8988T (cell line): Measurements from ENCODE around the gene ATP1A4.

Source experiments
- DNase-seq: peaks from one replicate; pipeline ENCODE4 v3.0.0; 2011

ATP1A4 gene

DNA sequence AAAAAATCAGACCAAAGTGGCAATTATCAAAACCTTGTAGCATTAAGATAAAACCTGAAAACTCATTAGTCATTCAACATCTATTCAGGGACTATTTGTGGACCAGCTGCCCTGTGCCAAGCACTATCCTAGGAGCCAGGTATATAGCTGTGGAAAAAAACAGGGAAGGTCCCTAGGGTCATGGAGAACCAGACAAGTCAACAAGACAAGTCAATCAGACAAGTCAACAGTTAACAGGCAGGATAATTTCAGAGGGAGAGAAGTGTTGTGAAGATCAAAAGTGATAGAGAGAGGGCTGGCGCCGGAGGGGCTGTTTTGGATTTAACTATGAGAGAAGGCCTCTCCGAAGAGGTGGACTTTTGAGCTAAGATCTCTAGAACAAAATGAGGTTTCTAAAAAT is 3.3 kb upstream of the ATP1A4 start:
- no peak for DNase-seq

DNA sequence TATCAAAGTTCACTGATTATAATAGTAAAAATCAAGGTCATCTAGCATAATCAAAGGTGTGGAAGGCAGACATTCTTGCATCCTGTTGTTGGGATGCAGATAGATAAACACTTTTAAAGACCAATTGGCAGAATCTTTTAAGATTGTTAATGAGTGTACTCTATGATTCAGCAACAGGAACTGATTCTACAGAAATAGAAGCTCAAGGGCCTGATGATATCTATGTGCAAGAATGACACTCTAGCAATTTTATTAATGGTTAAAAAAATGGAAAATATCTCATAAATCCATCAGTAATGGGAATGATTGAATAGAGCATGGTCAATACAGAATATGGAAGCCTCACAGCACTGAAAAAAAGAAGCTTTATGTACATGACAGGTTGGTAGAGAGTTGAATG is 2.2 kb upstream of the ATP1A4 start:
- no peak for DNase-seq

DNA sequence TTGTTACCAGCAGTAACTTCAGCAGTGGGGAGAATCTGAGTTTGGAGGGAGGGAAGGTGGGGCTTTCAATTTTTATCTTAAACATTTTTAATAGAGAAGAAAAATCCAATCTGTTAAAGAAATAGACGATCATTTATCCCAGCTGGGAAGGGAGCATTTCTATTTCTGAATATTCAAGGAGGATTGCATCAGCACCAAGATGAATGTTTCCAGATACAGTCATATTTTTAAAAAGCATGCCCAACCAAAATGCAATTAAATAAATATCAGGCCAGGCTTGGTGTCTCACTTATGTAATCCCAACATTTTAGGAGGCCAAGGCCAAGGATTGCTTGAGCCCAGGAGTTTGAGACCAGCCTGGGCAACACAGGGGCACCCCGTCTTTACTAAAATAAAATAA is 1.7 kb upstream of the ATP1A4 start:
- DNase-seq, result no peak

- DNase-seq, result no peak
These were observed 3.4 kb downstream of the ATP1A4 start for GRCh38 chr1:160154790-160155189.

GRCh38 chr1:160156361-160156760 is 5.0 kb downstream of the ATP1A4 start:
- DNase-seq, result no peak

GRCh38 chr1:160157174-160157573 is 5.8 kb downstream of the ATP1A4 start:
- DNase-seq, result no peak

DNA sequence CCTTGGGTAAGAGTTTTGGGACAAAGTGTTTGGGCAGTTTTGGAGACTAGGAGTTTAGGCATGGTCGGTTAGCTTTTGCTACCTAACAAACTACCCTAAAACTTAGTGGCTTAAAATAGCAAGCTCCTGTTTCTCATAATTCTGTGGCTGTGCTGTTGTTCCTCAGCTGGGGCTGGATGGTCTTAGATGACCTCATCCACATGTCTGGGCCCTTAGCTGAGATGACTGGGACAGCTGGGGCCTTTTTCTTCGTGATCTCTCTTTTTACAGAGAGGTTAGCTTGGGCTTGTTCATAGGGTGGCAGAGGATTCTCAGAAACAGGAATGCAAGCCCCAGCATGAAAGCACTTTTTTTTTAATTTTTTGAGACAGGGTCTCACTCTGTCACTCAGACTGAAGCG is 6.6 kb downstream of the ATP1A4 start:
- DNase-seq, result no peak

GRCh38 chr1:160158534-160158933 is 7.1 kb downstream of the ATP1A4 start:
- no peak for DNase-seq

DNA sequence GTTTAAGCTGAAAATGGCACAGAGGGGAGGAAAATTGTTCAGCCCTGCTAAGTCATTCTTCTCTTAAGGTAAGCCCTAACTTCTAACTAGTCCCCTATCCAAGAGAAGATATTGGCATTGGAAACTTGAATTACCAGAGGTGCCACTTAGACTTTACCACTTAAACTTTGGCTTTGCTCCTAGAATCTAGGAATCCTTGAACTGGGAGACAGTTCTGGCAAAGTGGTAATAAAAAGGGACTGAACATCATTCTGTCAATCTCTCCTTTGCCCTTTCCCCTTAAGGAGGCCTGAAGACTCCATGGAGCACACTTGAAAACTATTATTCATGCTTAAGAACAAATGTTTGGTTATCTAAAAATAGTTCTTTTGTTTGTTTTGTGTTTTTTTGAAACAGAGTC is 8.4 kb downstream of the ATP1A4 start:
- no peak for DNase-seq

DNA sequence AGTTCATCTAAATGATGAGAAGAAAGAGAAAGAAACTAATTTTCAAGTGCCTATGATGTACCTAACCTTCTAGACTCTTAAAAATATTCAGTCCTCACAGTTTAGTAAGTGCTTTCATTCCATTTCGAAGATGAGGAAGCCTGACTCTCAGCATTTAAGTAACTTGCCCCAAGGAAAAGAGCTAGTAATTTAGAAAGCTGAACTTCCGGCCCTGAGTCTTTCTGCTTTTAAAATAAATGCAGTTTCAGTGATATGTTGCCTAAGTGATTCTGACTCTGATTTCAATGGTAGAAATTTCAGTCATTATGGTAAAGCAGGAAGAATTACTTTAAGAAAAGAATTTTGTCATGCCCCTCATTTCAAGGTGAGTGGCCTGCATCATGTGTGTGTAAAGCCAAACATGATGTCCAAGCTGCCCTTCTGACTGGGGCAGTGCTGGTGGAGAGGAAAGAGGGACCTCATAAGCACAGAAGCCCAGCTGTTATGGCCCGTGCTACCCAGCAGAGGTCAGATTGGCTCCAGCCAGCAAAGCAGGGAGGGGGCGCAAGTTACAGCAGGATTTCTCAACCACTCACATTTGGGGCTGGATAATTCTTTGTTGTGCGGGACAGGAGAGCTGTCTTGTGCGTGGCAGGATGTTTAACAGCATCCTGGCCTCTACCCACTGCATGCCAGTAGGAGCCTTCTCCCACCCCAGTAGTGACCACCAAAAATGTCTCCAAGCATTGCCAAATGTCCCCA is 10.7 kb downstream of the ATP1A4 start:
- no peak for DNase-seq

DNA sequence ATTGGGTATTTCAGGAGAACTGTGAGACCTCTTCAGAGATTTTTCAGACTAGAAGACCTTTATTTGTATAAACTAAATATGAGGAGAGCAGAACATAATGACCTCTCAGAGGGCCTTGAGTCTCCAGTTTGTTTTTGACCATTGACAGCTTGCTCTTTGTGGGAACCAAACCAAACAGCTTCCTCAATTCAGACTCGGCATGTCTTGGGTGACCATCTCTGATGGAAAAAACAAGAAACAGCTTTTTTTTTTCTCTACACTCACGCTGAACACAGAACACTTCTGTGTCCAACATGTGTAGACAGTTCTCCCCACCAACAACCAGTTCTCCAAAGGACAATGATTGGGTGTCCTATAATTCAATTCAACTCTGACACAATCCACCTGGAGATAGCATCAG is 11.5 kb downstream of the ATP1A4 start:
- DNase-seq, result no peak

DNA sequence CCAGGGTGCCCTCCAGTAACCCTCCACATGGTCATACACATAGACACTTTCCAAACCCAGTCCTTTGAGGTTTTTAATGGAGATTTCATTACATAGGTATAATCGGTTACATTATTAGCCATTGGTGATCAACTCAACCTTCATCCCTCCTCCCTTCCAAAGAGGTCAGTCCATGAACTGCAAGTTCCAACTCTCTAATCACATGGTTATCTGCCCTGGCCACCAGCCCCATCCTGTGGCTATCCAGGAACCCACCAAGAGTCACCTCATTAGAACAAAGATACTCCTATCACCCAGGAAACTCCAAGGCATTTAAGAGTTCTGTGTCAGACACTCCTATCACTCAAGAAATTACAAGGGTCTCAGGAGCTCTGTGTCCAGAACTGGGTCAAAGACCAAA is 12.2 kb downstream of the ATP1A4 start:
- DNase-seq, result no peak

- DNase-seq, result no peak
These were observed 12.7 kb downstream of the ATP1A4 start for GRCh38 chr1:160164121-160164520.

DNA sequence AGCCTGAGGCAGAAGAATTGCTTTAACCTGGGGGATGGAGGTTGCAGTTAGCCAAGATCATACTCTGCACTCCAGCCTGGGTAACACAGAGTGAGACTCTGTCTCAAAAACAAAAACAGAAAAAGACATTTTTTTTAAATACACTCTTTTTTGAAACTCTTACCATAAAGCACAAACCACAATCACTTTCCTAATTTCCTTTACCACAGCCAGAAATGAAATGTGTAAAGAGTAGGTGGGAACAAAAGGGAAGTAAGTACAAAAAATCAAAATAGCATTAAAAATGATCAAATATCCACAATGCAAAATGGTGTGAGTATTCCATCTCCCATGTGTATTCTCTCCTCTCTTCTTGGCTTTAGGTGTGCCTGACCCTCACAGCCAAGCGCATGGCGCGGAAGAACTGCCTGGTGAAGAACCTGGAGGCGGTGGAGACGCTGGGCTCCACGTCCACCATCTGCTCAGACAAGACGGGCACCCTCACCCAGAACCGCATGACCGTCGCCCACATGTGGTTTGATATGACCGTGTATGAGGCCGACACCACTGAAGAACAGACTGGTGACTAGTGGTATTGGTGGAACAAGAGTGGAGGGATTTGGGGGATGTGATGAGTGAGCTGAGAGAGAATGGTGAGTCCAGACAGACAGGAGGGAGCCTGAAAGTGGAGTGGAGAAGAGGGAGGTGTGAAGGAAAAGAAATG is 14.9 kb downstream of the ATP1A4 start:
- no peak for DNase-seq

- no peak for DNase-seq
These were observed 15.7 kb downstream of the ATP1A4 start for GRCh38 chr1:160167056-160167455.

DNA sequence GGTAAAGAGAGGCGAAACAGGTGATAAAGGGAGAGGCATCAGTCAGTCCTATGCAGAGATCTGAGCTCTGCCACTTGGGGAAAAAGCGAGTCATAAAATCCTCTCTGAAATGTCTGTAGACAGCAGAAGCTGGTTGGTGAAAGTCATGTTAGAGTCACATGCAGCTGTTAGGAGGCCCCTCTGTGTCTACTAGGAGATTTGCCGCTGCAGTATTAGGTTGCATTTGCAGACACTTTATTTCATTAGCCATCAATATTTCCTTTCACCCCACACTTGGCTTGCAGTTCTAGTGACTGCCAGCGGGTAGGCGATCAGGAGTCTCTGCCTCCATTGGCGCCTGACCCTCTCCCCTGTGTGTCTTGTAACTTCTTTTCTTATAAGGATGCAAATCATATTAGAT is 16.2 kb downstream of the ATP1A4 start:
- no peak for DNase-seq

DNA sequence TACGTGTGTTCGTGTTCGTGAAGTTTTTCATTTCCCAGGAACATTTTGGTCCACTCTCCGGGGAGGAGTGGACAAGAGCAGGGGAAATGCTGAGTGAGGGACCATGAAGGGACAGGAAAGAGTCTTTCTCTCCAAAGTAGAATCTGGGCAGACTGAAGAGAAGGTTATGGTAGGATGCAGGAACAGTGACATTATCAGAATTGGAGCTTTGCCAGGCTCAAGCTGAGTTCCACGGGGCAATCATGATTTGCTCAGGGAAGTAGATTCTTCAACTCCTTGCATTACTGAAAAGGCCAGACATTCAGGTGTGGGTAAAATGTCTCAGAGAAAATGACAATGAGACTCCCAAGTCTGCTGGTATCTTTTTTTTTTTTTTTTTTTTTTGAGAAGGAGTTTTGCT is 16.6 kb downstream of the ATP1A4 start:
- no peak for DNase-seq

DNA sequence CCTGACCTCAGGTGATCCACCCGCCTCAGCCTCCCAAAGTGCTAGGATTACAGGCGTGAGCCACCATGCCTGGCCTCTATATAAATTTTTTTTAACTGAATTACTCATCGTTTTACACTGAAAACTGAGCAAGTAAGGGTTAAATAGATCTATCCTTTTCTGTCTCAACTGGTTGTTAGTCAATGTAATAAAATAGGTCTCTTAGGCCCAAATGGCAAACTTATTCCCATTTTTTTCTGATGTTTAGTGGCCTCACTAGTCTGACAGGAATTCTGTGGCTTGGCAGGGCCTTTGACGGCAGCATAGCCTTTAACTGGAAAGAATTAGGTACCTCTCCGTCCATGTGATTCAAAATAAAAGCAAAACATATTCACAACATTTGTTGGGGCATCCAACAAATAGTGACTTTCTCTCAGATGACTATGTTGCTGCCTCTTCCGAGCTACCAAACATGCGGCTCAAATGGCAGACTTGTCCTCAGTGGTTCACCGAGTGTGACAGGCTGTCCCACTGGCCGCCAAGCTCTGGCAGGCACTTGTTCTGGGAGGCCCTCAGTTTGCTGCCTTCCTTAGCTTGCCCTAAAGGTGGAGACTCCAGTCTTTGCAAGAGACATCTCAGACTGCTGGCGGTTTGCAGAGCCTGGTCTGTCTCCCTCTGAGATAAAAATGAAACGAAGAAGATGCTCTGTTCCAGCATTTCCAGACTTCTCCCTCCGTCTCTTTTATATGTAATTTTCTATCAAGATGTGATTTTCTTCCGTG is 17.4 kb downstream of the ATP1A4 start:
- DNase-seq, result no peak

- no peak for DNase-seq
These were observed 18.4 kb downstream of the ATP1A4 start for GRCh38 chr1:160169553-160170399.

GRCh38 chr1:160171354-160171753 is 20.0 kb downstream of the ATP1A4 start:
- DNase-seq, result no peak

GRCh38 chr1:160171980-160172379 is 20.6 kb downstream of the ATP1A4 start:
- no peak for DNase-seq

GRCh38 chr1:160177231-160177630 is 25.8 kb downstream of the ATP1A4 start:
- no peak for DNase-seq

GRCh38 chr1:160177667-160178066 is 26.3 kb downstream of the ATP1A4 start:
- DNase-seq, result no peak
